ENCODE data around the gene CYTH1.

DNA sequence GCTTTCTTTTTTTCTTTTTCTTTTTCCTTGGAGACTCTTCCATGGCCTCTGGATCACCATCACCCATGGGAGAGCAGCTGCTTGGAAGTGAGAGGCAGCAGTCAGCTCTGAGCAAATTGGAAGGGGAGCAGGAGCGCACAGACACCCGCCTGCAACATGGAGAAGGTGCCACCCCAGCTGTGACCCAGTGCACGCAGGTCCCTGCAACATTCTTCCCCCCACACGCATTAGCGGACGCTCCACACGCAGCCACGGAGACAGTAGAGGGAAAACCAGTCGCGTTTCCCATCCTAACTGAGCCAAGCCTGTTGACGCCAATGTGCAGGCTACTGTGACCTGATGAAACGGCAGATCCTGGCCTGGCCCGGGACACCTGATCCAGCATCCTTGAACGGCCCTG, 20.4 kb upstream of the CYTH1 start:
- TF ChIP-seq EZH2phosphoT487 (IDR thresholded peaks at IDR 0.05; ENCODE audit: insufficient read depth, low read depth): no peak
- TF ChIP-seq EZH2 (IDR thresholded peaks at IDR 0.05; ENCODE audit: insufficient read depth, poor library complexity, severe bottlenecking): no peak

All from GM23248 (cell line).